ENCODE data around the gene GRIA3. TPM values are rescaled to one million over a fixed set of nuclear protein-coding genes. Genes with fewer than 3 reads are reported as not detected.
"Not testable (repeated sequence)": the region's sequence is repeated elsewhere in the genome, so short reads cannot be mapped to it uniquely, and the experiment has no call there.

GRIA3 gene
- polyA plus RNA-seq, 1 experiment: 27.7 TPM

DNA sequence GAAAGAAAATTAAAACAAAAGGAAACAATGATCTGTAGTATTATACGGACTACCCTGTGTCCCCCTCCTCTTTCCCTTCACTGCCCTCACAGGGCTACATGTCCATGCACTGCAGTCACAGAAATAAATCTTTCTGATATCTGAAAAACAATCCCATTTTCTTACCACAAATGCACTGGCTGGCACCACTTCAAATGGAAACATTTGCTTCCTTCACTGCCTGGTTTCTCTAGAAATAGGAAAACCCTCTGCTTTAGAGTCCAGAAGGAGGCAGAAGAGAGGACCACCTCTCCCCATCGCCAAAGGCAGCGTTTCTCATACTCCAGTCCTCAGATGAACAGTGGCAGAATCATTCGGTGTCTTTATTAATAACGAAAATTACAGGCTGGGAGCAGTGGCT, 98.2 kb downstream of the GRIA3 start:
- ChIA-PET CTCF (no interaction called here), POLR2A (no interaction called here)
- Histone ChIP-seq H3K36me3 (ENCODE audit: control insufficient read depth, insufficient read depth, low read length) (no peaks in the 10 kb centered on the region), H3K4me3 (ENCODE audit: low read depth, low read length) (no peak overlapping the region), H3K27me3 (ENCODE audit: control insufficient read depth, insufficient read depth, low read length) (no peaks in the 10 kb centered on the region)
- DNase-seq (ENCODE audit: low read depth): no peak
- TF ChIP-seq, protein P1, sequence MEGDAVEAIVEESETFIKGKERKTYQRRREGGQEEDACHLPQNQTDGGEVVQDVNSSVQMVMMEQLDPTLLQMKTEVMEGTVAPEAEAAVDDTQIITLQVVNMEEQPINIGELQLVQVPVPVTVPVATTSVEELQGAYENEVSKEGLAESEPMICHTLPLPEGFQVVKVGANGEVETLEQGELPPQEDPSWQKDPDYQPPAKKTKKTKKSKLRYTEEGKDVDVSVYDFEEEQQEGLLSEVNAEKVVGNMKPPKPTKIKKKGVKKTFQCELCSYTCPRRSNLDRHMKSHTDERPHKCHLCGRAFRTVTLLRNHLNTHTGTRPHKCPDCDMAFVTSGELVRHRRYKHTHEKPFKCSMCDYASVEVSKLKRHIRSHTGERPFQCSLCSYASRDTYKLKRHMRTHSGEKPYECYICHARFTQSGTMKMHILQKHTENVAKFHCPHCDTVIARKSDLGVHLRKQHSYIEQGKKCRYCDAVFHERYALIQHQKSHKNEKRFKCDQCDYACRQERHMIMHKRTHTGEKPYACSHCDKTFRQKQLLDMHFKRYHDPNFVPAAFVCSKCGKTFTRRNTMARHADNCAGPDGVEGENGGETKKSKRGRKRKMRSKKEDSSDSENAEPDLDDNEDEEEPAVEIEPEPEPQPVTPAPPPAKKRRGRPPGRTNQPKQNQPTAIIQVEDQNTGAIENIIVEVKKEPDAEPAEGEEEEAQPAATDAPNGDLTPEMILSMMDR (IDR thresholded peaks at IDR 0.05; ENCODE audit: insufficient read depth, low read depth, low read length): no peak

DNA sequence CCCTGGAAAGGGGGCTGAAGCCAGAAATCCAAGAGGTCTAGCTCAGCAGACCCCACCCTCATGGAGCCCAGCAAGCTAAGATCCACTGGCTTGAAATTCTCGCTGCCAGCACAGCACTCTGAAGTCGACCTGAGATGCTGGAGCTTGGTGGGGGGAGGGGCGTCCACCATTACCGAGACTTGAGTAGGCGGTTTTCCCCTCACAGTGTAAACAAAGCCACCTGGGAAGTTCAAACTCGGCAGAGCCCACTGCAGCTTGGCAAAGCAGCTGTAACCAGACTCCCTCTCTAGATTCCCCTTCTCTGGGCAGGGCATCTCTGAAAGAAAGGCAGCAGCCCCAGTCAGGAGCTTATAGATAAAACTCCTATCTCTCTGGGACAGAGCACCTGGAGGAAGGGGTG, 99.3 kb downstream of the GRIA3 start:
- POLR2A ChIA-PET; H3K36me3 ChIP-seq (ENCODE audit: control insufficient read depth, insufficient read depth, low read length); CTCF ChIA-PET; H3K27me3 ChIP-seq (ENCODE audit: control insufficient read depth, insufficient read depth, low read length); H3K4me3 ChIP-seq (ENCODE audit: low read depth, low read length); DNase-seq (ENCODE audit: low read depth): not testable (repeated sequence)

DNA sequence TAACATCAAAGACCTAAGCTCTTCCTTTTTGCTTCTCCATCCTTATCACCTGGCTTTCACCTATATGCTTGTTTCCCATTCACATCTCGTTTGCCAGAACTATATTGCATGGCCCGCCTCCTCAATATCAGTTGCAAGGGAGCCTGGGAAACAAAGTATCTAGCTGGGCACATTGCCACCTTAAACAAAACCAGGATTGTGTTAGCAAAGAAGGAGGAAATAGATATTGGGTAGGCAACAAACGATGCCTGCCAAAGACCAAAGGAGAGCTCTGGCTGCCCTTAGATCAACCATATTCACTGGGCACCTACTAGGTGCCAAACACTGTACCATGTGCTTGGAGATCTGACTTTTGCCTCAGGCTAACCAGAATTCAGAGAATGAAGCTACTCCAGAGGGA, 107.5 kb downstream of the GRIA3 start:
- Histone ChIP-seq H3K36me3 (ENCODE audit: control insufficient read depth, insufficient read depth, low read length) (no peaks in the 10 kb centered on the region), H3K4me3 (ENCODE audit: low read depth, low read length) (no peak overlapping the region), H3K27me3 (ENCODE audit: control insufficient read depth, insufficient read depth, low read length) (no peaks in the 10 kb centered on the region)
- POLR2A ChIA-PET: interaction anchor here (0.6 kb wide), 1 partner anchor 15 kb away, joined by 4 read pairs; no protein-coding TSS in a partner anchor
- CTCF ChIA-PET: interaction anchor here (0.8 kb wide), 1 partner anchor 16 kb away, joined by 3 read pairs; no protein-coding TSS in a partner anchor
- TF ChIP-seq, protein P1 (IDR thresholded peaks at IDR 0.05; ENCODE audit: insufficient read depth, low read depth, low read length): no peak
- no peak for DNase-seq (ENCODE audit: low read depth)

DNA sequence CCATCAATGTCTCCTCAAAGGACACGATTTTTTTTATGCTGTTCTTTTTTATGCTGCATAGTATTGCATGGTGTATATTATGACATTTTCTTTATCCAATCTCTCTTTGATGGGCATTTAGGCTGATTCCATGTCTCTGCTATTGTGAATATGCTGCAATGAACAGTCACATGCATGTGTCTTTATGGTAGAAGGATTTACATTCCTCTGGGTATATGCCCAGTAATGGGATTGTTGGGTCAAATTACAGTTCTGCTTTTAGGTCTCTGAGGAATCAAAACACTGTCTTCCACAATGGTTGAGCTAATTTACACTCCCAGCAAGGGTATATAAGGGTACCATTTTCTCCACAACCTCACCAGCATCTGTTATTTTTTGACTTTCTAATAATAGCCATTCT, 113.9 kb downstream of the GRIA3 start:
- Histone ChIP-seq H3K36me3 (ENCODE audit: control insufficient read depth, insufficient read depth, low read length) (no peaks in the 10 kb centered on the region), H3K4me3 (ENCODE audit: low read depth, low read length) (no peak overlapping the region), H3K27me3 (ENCODE audit: control insufficient read depth, insufficient read depth, low read length) (no peaks in the 10 kb centered on the region)
- TF ChIP-seq, protein P1 (IDR thresholded peaks at IDR 0.05; ENCODE audit: insufficient read depth, low read depth, low read length): no peak
- ChIA-PET POLR2A (no interaction called here), CTCF (no interaction called here)
- DNase-seq (ENCODE audit: low read depth): no peak

DNA sequence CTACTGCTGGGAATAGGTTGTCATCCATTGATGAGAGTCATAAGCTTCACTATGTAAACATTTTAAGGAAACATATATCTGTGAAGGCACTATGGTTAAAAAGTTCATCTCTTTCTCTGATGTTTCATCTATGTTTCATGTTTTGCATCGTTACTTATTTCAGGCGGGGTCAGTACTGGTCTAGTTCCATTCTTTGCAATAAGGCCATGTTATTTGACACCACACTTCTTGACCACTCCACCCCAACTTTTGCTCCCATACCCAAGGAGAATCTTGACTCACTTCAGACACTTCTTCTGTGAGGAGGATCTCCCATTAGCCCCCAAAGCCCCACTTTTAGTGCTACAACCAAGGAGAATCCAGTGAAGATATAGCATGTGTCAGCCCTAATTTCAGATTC, 119.4 kb downstream of the GRIA3 start:
- CTCF ChIA-PET: no interaction called here
- TF ChIP-seq, protein P1 (IDR thresholded peaks at IDR 0.05; ENCODE audit: insufficient read depth, low read depth, low read length): no peak
- H3K27me3 ChIP-seq (ENCODE audit: control insufficient read depth, insufficient read depth, low read length): no peaks in the 10 kb centered on the region
- H3K4me3 ChIP-seq (ENCODE audit: low read depth, low read length): no peak overlapping the region
- H3K36me3 ChIP-seq (ENCODE audit: control insufficient read depth, insufficient read depth, low read length): no peaks in the 10 kb centered on the region
- POLR2A ChIA-PET: no interaction called here
- DNase-seq (ENCODE audit: low read depth): no peak

DNA sequence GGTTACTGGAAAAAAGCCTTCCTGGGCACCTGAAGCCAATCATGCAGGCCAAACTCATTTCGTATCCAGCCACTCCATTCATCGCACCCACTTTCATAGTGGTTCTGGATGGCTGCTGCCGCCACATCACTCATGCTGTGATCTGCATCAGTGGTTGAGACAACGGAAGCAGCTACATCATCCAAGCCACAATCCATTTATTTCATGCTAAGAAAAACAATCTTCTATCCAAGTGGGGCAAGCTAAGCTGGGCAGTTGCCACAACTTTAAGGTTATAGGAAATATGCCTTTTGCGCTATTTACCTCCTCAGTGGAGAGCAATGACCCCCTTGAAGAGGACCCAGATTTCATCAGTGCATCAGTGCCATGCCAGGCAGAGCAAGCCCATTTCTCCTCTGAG, 124.6 kb downstream of the GRIA3 start:
- TF ChIP-seq, protein P1 (IDR thresholded peaks at IDR 0.05; ENCODE audit: insufficient read depth, low read depth, low read length): no peak
- ChIA-PET POLR2A (no interaction called here), CTCF (no interaction called here)
- Histone ChIP-seq H3K36me3 (ENCODE audit: control insufficient read depth, insufficient read depth, low read length) (no peaks in the 10 kb centered on the region), H3K4me3 (ENCODE audit: low read depth, low read length) (no peak overlapping the region), H3K27me3 (ENCODE audit: control insufficient read depth, insufficient read depth, low read length) (no peaks in the 10 kb centered on the region)
- no peak for DNase-seq (ENCODE audit: low read depth)

All from BJ (cell line).